Esophagus squamous epithelium (tissue), 5 donors: ENCODE data around the gene GNPTG. TPM values are rescaled to one million over a fixed set of nuclear protein-coding genes. Genes with fewer than 3 reads are reported as not detected.

Experiments
- DNase-seq: peaks from one replicate; lab custom pipeline; 2025; lab: John Stamatoyannopoulos, UW
- H3K27ac ChIP-seq, 4 donors: fragments of 200-600 bp; sonication (generic); one replicate each; pipeline ENCODE4 v1.5.1; 2016 to 2019; ENCODE audit warnings: mild to moderate bottlenecking in 1 of 4
- H3K27me3 ChIP-seq, 4 donors: fragments of 200-600 bp; sonication (generic); 1 replicate in 3 of 4; 2 replicates in 1 of 4; pipeline versions ENCODE4 v1.5.1 to v1.6.0; 2017 to 2021; ENCODE audit warnings: antibody characterized with exemption in 1 of 4
- H3K36me3 ChIP-seq, 3 donors: fragments of 200-600 bp; sonication (generic); one replicate each; pipeline ENCODE4 v1.5.1; 2016 to 2019
- H3K4me1 ChIP-seq, 3 donors: fragments of 200-600 bp; sonication (generic); one replicate each; pipeline ENCODE4 v1.5.1; 2017 to 2019
- H3K4me3 ChIP-seq, 4 donors: fragments of 200-600 bp; sonication (generic); 1 replicate in 3 of 4; 2 replicates in 1 of 4; pipeline ENCODE4 v1.5.1; 2016 to 2019; ENCODE audit warnings: mild to moderate bottlenecking in 2 of 4, moderate library complexity in 1 of 4
- H3K9me3 ChIP-seq, 3 donors: fragments of 200-600 bp; sonication (generic); one replicate each; pipeline ENCODE4 v1.5.1; 2016 to 2019
- CTCF ChIP-seq, 6 experiments: fragments of 450-650 bp in 4 of 6; fragments of 200-600 bp in 2 of 6; sonication (generic) in 2 of 6; IDR thresholded peaks; one replicate each; pipeline ENCODE4 v1.5.1; 2016 to 2019; ENCODE audit warnings: antibody characterized with exemption in 6 of 6, mild to moderate bottlenecking in 4 of 6, moderate library complexity in 4 of 6
- POLR2A ChIP-seq, 4 donors: fragments of 450-650 bp; IDR thresholded peaks; one replicate each; pipeline ENCODE4 v1.6.1; 2017; ENCODE audit warnings: antibody characterized with exemption in 4 of 4, mild to moderate bottlenecking in 4 of 4, moderate library complexity in 3 of 4
- WGBS, 2 donors: methylation state at CpG; one replicate each; pipeline ENCODE4 v1.1.5; 2018; 5-methylcytosine and 5-hydroxymethylcytosine counted together
- intact Hi-C: fragments of 100-400 bp; cut with DNase I; formaldehyde crosslinking; loops from one replicate; pipeline ENCODE4 v1.15.0; 2022
- total RNA-seq, 4 donors: library from RNA; depleted of rRNA; stranded (reverse); fragments of >200 nt; gene quantifications; one replicate each; pipeline ENCODE4 v1.1.0, GENCODE V29; 2016
- donor health status: DM: yes; HTN: yes; CAD: no.

The GNPTG gene
- total RNA-seq, 4 donors from 2014 or later = 21.6 to 46.9 (median 37.8) TPM

- TF ChIP-seq CTCF (IDR thresholded peaks at IDR 0.05) (no peak), POLR2A (IDR thresholded peaks at IDR 0.05) (no peak)
- no peak for DNase-seq
- no peak overlapping the region for H3K27ac ChIP-seq
- peaks cover 74 to 99% (median 79%) of the 10 kb centered on the region in 3 donors for H3K36me3 ChIP-seq
- no peaks in the 10 kb centered on the region for H3K9me3 ChIP-seq
- H3K4me3 ChIP-seq = no peak overlapping the region
- H3K27me3 ChIP-seq = no peaks in the 10 kb centered on the region
- H3K4me1 ChIP-seq = peaks cover 3 to 21% (median 8%) of the 10 kb centered on the region in 3 donors
- intact Hi-C loops = no loop called here
- WGBS, 2 donors = 83 to 90% methylated on average over 1 to 5 of the region's 9 CpGs
Observed at GRCh38 chr16:1318268-1318545, 33.5 kb upstream of the GNPTG start.

- intact Hi-C loops = no loop called here
- H3K36me3 ChIP-seq = peaks cover 76 to 100% (median 81%) of the 10 kb centered on the region in 3 donors
- H3K27me3 ChIP-seq = no peaks in the 10 kb centered on the region
- TF ChIP-seq CTCF (IDR thresholded peaks at IDR 0.05) (no peak), POLR2A (IDR thresholded peaks at IDR 0.05) (no peak)
- no peak for DNase-seq
- H3K9me3 ChIP-seq = no peaks in the 10 kb centered on the region
- peaks cover 0 to 12% (median 0%) of the 10 kb centered on the region in 3 donors for H3K4me1 ChIP-seq
- 87 to 91% methylated on average over 25 to 28 of the region's 33 CpGs for WGBS, 2 donors
- no peak overlapping the region for H3K4me3 ChIP-seq
- no peak overlapping the region for H3K27ac ChIP-seq
Observed at GRCh38 chr16:1319041-1319440, 32.7 kb upstream of the GNPTG start.

GRCh38 chr16:1320097-1320496, 31.6 kb upstream of the GNPTG start:
- no peak overlapping the region for H3K4me3 ChIP-seq
- no peak for DNase-seq
- WGBS, 2 donors = 84 to 85% methylated on average over 6 to 11 of the region's 12 CpGs
- H3K27me3 ChIP-seq = no peaks in the 10 kb centered on the region
- intact Hi-C loops = no loop called here
- H3K9me3 ChIP-seq = no peaks in the 10 kb centered on the region
- peaks cover 66 to 100% (median 79%) of the 10 kb centered on the region in 3 donors for H3K36me3 ChIP-seq
- no peak for TF ChIP-seq POLR2A (IDR thresholded peaks at IDR 0.05)
- H3K27ac ChIP-seq = no peak overlapping the region
- peaks cover 0 to 2% (median 0%) of the 10 kb centered on the region in 3 donors for H3K4me1 ChIP-seq

GRCh38 chr16:1320658-1321240, 31.0 kb upstream of the GNPTG start:
- Histone ChIP-seq H3K4me3 (no peak overlapping the region), H3K4me1 (no peaks in the 10 kb centered on the region), H3K27me3 (no peaks in the 10 kb centered on the region), H3K36me3 (peaks cover 60 to 100% (median 77%) of the 10 kb centered on the region in 3 donors), H3K27ac (no peak overlapping the region), H3K9me3 (no peaks in the 10 kb centered on the region)
- TF ChIP-seq CTCF (IDR thresholded peaks at IDR 0.05) (no peak), POLR2A (IDR thresholded peaks at IDR 0.05) (no peak)
- intact Hi-C loops = no loop called here
- DNase-seq = no peak
- 66 to 96% methylated on average over 4 of the region's 22 CpGs for WGBS, 2 donors

- Histone ChIP-seq H3K4me1 (no peaks in the 10 kb centered on the region), H3K27me3 (no peaks in the 10 kb centered on the region), H3K27ac (no peak overlapping the region), H3K9me3 (no peaks in the 10 kb centered on the region), H3K4me3 (no peak overlapping the region), H3K36me3 (peaks cover 46 to 98% (median 61%) of the 10 kb centered on the region in 3 donors)
- intact Hi-C loops = no loop called here
- no peak for DNase-seq
- TF ChIP-seq CTCF (IDR thresholded peaks at IDR 0.05) (no peak), POLR2A (IDR thresholded peaks at IDR 0.05) (no peak)
- WGBS, 2 donors = 60 to 96% methylated on average over 1 to 6 of the region's 8 CpGs
Observed at GRCh38 chr16:1322407-1322806, 29.3 kb upstream of the GNPTG start.
